Right renal cortex interstitium (tissue), 3 donors: ENCODE results near the gene KIAA1671. TPM values are rescaled to one million over a fixed set of nuclear protein-coding genes. Genes with fewer than 3 reads are reported as not detected.
"Not testable (repeated sequence)": the region's sequence is repeated elsewhere in the genome, so short reads cannot be mapped to it uniquely, and the experiment has no call there.

Experiments
- DNase-seq, 3 donors: peaks; one replicate each; pipeline ENCODE4 v3.0.0-alpha.2; 2013; ENCODE audit warnings: low read depth in 3 of 3, low spot score in 2 of 3
- polyA plus RNA-seq, 3 donors: library from polyadenylated mRNA; unstranded; fragments of 120-200 nt; gene quantifications; one replicate each; pipeline ENCODE4 v1.2.1, GENCODE V29; 2013; ENCODE audit not compliant: insufficient read length in 3 of 3

The KIAA1671 gene
- polyA plus RNA-seq, 3 donors: 24.1 to 25.4 (median 24.8) TPM

DNA sequence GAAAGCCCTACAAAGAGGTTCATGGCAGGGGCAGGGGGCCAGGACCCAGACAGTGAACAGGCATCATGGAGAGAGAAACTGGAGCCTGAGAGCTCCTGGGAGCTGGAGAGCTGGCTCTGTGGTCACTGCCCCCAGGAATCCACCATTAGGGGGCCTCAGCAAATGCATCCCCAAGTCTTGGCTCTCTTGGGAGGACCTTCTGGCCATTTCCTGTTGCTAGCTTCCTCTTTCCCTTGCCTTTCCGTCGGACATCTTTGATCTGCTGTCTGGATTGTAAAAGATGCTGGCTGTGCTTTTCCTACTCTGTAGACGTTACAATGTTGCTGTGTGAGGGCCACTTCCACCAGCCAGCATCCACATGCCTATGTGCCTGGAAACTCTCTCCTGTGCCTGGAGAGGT, 259.8 kb downstream of the KIAA1671 start:
- DNase-seq: no peak

DNA sequence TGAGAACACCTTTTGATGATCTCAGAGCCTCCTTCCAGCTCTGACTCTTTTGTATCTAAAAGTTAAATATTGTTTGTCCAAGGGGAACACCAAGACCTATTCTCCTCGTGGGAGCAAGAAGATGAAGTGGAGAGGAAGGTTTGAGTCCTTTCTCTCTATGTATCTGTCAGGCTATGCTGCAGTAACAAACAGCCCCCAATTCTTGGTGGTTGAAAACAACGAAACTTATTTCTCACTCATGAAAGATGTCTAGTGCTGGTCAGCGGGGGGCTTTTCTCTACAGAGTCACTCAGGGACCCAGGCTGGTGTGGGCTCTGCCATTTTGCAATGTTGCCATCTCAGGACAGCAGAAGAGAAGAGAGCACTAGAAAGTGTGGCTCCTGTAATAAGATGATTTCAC, 260.7 kb downstream of the KIAA1671 start:
- DNase-seq: no peak

DNA sequence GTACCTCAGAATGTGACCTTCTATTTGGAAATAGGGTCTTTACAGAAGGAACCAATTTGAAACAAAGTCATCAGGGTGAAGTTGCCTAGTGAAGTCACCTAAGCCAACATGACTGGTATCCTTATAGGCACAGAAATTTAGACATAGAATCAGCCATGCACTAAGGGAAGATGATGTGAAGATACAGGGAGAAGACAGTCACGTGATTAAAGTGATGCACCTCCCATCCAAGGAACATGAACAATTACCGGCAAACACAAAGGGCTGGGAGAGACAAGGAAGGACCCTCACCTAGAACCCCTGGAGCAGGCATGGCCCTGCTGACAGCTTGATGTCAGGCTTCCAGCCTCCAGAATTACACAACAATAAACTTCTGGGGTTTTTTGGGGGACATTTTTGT, 263.7 kb downstream of the KIAA1671 start:
- no peak for DNase-seq

DNA sequence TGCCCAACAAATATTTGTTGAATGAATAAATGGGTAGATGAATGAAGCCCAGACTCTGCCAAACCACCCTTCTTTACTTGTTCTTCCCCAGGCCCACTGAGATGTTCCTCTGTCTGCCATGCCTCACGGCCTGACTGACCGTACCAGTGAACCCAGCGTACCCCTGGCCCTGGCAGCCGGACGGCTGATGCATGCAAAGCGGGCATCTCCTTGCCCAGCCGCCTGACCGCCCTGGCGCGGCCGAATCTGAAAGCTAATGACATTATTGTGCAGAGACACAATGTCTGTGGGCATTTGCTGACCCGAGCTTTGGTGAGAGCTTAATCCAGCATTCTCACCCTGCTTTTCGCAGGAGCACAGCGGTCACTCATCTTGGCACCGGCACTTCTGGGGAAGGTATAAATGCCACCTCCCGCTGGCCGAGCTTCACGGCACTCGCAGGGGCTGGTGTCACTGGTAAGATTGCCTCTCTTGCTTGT, 266.7 kb downstream of the KIAA1671 start, which contains the start of gene CRYBB2:
TSS of gene CRYBB2 (plus strand) at position 429 of the 479 bp plus-strand sequence. CDS start 1,791 bp downstream, outside the sequence.
- DNase-seq: no peak

DNA sequence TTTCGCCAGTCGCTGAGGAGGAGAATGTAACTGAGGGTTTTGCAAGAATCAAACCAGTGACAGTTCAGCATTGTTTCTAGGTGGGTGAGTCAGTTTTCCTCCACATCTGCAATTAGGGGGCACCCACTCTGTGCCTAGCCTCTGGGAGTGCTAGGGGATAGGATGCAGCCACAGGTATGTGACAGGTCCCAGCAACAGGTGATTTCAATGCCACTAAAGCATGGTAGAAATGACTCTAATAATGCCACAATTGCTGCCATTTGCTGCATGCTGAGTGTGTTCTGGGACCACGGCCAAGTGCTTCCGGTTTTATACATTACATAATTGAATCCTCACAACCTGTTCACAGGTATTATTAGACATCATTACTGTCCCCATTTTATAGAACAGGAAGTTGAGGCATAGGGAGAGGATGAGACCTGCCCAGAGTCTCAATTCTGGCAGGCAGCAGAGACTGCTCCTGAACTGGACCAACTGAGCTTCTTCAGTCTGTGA, 267.5 kb downstream of the KIAA1671 start:
- no peak for DNase-seq

DNA sequence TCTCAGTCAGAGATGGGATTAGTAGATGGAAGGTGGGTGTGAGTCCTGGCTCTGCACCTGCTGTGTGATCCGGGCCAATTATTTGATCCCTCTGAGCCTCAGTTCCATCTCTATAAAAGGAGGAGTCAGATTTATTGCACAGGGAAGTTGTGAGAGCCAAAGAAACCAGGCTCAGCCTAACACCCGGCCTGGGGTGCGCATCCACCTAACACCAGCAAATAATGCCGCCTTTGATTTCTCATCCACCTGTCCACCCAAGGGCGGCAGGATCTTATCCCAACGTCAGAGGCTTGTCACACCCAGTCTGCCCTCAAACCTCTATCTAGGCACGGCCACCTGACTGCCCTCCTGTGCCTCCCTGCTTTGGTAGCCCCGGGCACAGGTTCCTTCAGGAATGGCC, 269.3 kb downstream of the KIAA1671 start:
- DNase-seq: no peak

DNA sequence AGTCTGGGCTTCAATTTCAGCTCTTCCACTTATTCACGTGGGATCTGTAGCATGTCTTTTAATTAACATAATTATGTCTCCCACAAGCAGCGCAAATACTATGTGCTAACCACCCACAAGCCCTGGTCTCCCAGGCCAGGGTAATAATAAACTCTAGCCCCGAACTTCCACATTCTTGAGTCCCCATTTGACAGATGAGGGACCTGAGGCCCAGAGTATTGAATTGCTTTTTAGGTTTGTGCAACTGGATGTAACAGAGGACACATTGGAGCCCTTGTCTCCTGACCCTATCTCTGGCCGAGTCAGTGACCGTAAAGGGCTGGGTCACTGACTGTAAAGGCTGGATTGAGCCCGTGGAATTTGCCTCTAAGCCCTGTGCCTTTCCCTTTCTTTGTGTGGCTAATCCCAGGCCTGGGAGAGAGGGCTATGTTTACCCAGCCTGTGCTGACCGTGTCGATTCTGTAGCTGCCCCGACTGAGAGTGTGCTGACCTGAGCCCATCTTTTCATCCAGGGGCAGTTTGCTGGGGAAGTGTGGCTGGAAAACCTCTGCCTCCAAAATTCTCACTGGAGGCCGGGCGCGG, 270.8 kb downstream of the KIAA1671 start:
- DNase-seq: no peak

DNA sequence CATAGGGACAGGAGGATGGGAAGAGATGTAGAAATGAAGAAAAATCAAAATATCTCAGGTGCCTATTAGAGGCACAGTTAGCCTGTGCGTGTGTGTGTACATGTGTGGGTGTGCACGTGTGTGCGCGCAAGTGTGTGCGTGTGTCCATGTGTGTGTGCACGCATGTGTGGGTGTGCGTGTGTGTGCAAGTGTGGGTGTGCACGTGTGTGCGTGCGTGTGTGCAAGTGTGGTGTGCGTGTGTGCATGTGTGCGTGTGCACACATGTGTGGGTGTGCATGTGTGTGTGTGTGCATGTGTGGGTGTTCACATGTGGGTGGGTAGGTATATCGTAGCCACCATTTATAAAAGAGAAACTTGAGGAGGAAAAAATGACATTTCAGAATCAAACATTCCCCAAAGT, 276.3 kb downstream of the KIAA1671 start:
- DNase-seq: no peak

DNA sequence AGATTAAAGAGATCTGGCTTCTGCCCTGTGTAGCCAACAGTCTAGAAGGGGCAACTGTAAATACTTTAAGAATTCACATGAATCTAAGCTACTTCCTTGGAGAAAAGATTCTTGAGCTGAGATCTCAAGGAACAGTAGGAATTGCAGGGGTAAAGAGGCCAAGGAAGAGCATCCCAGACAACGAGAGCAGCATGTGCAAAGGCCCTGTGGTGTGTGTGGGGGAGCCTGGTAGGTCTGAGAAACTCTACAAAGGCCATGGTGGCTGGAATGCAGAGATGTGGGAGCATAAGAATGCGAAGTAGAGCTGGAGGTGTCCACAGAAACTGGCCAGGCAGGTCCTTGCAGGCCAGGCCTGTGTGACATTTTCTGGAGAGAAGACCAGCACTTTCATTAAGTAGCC, 278.2 kb downstream of the KIAA1671 start:
- DNase-seq: not testable (repeated sequence)

DNA sequence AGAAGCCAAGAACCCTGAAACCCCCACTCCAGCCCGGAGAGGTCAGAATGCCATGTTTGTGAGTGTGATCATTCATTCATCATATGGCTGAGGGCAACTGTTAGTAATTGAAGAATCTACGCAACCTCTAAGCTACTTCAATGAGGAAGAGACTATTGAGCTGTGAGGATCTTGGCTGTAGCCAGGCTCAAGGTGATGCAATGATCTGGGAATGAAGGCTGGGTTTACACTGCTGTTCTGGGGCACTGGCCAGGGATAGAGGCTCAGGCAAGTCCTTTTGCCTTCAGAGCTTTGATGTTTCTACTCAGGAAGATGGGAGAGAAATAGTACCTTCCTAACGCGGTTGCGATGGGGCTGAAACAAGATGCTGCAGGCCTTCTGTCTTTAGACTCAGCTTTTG, 279.8 kb downstream of the KIAA1671 start:
- DNase-seq: no peak

DNA sequence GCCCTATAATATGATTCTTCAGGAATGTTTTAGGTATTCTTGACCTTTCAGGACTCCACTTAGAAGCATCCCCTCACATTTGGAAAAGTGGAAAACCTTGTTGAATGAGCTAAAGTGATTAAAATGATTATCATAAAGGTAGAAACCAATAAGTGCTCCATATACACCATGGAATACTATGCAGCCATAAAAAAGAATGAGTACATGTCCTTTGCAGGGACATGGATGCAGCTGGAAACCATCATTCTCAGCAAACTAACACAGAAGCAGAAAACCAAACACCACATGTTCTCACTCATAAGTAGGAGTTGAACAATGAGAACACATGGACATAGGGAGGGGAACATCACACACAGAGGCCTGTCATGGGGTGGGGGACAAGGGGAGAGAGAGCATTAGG, 281.2 kb downstream of the KIAA1671 start:
- not testable (repeated sequence) for DNase-seq

DNA sequence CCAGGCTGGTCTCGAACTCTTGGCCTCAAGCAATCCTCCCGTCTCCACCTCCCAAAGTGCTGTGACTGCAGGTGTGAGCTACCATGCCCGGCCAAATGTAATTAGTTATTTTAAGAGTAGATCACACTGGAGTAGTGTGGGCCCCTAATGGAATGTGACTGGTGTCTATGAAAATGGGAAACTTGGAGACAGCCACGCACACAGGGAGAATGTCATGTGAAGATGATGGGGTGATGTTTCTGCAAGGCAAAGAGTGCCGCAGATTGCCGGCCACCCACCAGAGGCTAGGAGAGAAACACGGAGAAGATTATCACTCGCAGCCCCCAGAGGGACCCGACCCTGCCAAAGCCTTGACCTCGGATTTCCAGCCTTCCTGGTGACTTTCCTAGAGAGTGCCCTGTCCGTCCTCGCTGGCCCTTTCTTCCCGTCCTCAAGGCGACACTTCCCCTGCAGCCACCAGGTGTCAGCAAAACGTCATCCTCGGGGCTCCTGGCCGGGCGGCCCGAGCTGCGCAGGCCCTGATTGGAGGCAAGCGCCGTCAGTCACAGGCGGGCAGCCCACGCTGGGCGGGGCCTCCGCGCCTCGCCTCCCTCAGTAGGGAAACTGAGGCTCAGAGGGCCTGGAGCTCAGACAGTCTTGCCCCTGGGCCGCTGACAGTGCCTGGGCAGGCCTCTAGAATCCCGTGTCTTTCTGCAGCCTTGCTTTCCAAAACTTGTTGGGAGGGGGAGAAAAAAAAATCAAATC, 283.2 kb downstream of the KIAA1671 start:
- peak; percentile 63 to 71 (median 71) for DNase-seq

DNA sequence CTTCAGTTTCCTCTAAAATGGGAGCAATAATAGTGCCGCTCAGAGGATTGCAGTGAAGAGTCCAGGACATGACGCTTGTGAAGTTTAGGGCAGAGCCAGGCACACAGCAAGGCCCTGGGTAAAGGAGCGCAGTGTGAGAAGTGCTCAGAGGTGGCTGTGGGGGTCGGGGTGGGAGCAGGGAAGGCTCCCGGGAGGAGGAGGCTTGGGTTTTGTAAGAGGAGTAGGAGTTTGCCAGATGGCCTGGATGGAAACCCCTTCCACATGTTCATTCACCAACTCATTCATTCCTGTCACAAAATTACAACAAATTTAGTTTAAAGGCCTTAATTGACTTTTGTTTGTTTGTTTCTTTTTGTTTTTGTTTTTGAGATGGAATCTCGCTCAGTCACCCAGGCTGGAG, 283.9 kb downstream of the KIAA1671 start:
- DNase-seq: no peak

DNA sequence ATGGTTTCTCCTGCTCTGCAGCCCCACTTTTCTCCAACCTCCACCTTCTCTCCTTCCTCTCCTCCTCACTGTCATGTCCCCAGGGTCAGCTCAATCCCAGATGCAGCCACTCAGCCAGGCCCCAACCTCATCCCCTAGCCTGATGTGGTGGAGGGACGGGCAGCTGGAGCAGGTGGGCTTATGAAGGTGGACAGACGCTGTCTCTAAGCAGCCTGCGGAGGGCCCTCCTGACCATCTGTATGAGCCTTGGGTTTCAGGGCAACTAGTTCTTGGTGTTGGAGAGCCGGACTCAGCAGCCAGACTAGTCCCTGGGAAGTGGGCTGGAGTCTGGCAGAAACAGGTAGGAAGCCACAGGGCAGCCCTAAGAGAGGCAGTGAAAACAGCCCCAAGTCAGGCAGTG, 285.0 kb downstream of the KIAA1671 start:
- DNase-seq: no peak

DNA sequence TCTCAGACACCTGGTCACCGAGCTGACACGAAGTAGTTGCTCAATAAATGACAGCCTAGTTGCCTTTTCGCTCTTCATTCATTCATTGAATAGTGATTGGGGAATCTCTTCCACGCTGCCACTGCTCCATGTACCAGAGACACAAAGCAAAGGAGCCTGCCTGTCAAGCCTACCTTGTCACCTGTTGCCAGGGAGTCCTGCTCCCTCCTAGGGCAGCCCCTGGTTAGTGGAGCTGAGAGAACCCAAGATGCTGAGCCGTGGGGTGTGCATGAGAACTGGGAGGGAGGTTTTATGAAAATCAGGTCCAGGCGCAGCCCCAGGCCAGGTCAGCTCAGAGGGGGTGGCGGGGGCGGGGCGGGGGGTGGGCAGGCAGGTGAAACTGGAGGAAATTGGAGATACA, 285.5 kb downstream of the KIAA1671 start:
- not testable (repeated sequence) for DNase-seq

Other genes starting within 250 kb of the KIAA1671 start
- not detected for gene PIWIL3, start 178.0 kb upstream of the KIAA1671 start, polyA plus RNA-seq
- gene SGSM1, start 146.5 kb upstream of the KIAA1671 start, polyA plus RNA-seq: 1 to 10 TPM; 2.2 to 2.4 (median 2.2) TPM
- gene LHFPL7, start 6.0 kb upstream of the KIAA1671 start, polyA plus RNA-seq: under 1 TPM in 1 of 3 donors, not detected in 2; 0.14 TPM
- gene CRYBB3, start 247.1 kb downstream of the KIAA1671 start, polyA plus RNA-seq: under 1 TPM; 0.18 to 0.30 (median 0.18) TPM